Inferior parietal cortex (tissue), 1 donor: Measurements from ENCODE around the gene DIS3L2.

Source experiments
- DNase-seq: peaks from one replicate; pipeline ENCODE4 v3.0.0-alpha.2; 2016; ENCODE audit errors: extremely low spot score

DIS3L2 gene

GRCh38 chr2:231955758-231956472 lies 5.6 kb upstream of the DIS3L2 start:
- DNase-seq = no peak

DNA sequence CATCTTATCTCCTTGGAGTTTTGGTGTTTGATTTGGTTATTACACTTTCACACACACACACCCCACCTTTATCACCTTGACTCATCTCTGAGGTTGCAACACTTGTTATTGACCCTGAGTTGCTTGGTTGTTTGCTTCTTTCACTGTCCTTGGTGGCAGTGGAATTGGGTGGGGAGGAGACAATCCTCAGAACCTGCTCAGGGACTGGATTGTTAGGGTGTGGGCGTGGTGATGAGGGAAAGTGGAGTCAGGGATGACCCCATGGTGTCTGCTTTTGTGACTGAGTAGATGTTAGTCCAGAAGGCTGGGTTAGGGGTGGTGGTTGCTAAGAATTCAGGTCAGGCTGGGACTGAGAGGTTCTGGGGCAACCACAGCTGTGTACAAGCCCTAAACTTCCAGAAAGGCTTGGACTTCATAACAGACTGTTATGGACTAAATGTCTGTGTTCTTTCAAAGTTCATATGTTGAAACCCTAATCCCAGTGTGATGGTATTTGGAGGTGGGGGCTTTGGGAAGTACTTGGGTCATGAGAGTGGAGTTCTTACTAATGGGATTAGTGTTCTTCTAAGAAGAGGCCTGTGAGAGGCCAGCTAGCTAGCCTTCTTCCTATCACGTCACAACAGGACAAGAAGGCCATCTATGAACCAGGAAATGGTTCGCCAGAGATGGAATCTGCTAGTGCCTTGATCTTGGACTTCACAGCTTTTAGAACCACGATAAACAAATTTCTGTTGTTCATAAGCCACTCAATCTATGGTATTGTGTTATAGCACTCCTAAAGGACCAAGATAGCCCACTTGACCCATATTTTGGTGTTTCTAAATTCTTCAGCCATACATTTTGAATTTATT lies 3.4 kb upstream of the DIS3L2 start:
- DNase-seq = no peak

DNA sequence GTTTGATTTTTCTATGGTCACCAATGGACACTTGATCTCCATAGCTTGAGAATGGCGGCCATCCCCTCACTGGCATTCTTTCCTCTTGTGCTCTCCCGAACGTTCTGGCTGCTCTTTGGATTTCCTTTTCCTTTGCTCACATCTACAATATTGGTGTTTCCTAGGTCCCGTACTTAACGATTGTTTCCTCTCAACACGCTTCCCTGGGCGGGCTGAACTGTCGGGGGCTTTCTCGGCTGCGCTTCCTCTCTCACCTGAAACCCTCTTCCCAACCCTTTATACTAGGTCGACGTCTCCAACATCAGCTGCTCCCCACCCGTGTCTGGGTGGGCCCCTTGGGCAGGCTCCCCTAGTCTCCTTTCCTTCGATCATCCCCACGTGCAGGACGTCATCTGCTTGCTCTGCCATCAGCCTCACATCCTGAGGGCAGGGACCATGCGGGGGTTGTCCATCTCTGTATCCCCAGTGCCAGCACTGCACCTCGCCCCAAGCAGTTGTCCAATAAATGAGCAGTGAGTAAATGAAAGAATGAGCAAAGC lies 634 bp upstream of the DIS3L2 start:
- DNase-seq = no peak

- no peak for DNase-seq
Measured at GRCh38 chr2:231965102-231965501, 3.6 kb downstream of the DIS3L2 start.

GRCh38 chr2:231966886-231967285 lies 5.4 kb downstream of the DIS3L2 start:
- DNase-seq = no peak

GRCh38 chr2:231968820-231969219 lies 7.3 kb downstream of the DIS3L2 start:
- no peak for DNase-seq

- no peak for DNase-seq
Measured at GRCh38 chr2:231970461-231970860, 8.9 kb downstream of the DIS3L2 start.

- DNase-seq = no peak
Measured at GRCh38 chr2:231975001-231975400, 13.5 kb downstream of the DIS3L2 start.

DNA sequence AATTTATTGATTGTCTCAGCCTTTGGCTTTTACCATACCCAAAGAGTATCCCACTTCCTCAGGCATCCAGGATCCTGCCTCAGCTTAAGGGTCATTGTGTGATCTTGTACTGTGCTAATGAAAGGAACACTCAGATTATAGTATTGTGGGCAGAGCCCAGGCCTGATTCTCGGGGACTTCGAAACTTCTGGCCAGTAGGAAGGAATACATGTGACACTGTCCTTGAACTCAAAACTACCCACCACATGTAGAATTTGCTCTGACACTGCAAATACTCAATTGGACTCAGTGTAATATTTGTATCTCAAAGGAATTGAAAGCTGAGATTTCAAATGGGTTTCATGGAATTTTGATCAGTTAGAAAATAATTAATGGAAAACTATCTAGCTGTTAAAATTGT lies 15.9 kb downstream of the DIS3L2 start:
- DNase-seq = no peak

GRCh38 chr2:231984992-231985391 lies 23.5 kb downstream of the DIS3L2 start:
- no peak for DNase-seq

- DNase-seq = no peak
Measured at GRCh38 chr2:231985823-231986261, 24.3 kb downstream of the DIS3L2 start.

DNA sequence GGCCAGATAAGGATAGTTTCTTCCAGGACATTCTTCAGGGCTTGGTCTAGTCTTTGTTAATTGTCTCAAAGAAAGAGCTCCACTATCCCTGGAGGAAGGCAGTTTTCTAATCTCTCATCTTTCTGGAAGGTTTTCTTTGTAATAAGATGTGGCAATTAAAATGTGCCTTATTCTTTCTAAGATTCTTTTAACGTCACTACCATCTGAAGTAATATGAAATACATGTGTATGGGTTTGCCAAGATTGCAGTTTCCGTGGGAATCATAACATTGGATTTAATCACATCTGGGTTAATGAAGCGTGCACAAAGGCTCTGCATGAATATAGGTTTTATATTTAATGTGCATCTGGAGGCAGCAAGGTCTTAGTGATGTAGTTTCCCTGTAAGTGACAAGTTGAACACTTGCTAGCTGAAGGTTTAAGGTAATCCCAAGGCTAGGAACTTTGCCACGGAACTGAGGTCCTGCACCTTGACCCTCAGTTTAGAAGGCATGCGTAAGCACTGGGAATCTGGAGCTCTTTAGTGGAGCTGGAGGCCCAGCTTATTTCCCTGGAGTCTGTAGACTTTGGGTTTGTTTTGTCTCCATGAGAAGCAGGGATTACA lies 25.7 kb downstream of the DIS3L2 start:
- DNase-seq = no peak

- no peak for DNase-seq
Measured at GRCh38 chr2:231988179-231988866, 26.8 kb downstream of the DIS3L2 start.

DNA sequence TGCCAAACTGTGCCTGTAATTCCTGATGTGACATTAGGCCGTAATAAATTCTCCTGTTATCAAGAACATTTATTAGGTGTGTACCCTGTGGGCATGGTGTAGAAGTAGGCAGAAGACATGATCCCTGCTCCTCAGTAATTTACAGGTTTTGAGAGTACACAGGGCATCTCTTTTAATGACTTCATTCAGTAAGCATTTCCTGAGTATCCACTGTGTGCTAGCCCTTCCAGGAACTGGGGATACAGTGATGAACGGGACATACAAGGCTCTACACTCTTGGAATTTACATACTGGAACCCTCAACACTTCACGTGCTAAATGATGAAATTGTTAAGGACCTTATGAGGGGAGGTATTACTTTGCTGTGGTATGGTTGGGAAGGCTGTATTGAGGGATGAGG lies 30.2 kb downstream of the DIS3L2 start:
- DNase-seq = no peak

GRCh38 chr2:231992888-231993287 lies 31.4 kb downstream of the DIS3L2 start:
- no peak for DNase-seq

DNA sequence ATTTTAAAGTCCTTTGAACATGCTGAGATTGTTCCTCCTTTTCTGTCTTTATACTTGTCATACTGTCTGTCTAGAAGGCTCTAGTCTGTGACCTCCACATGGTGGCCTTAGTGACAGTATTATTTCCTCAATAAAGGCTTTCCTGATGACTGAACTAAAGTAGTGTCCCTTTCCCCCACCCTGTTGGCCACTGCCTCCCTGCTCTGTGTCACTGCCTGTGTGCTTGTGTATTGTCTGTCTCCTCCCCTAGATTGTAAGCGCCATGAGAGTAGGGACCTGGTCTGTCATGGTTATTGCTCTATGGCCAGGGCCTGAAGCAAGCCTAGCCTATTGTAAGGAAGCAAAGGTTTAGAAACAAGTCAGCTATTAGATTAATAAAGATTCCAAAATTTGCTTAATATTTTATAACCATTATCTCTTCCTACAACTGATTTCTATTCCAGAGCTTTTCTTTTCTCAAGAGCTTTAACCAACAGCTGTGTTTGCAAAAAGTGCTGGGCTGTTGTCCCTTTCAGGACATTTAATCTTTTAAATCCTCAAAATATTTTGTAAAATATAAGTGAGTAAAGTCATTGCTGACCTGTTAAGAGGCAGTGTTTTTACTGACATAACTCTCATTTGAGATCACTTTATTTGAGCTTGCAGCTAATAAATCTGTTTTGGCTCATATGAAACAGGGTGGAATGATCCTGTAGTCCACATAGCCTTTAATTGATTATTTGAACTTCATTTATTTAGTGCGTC lies 35.5 kb downstream of the DIS3L2 start:
- no peak for DNase-seq

DNA sequence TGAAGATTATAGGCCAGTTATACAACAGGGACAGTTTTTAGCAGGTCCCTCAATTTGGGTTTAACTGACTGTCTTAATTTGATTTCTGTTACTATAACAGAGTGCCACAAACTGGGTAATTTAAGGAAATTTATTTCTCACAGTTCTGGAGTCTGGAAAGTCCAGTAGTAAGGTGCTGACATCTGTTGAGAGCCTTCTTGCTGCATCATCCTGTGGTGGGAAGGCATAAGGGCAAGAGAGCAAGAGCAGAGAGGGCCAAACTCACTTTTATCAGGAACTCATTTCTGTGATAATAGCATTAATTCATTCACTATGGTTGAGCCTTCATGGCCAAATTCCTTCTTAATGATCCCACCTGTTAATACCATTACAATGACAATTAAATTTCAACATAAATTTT lies 36.5 kb downstream of the DIS3L2 start:
- DNase-seq = no peak

GRCh38 chr2:232000439-232000838 lies 38.9 kb downstream of the DIS3L2 start:
- DNase-seq = no peak

DNA sequence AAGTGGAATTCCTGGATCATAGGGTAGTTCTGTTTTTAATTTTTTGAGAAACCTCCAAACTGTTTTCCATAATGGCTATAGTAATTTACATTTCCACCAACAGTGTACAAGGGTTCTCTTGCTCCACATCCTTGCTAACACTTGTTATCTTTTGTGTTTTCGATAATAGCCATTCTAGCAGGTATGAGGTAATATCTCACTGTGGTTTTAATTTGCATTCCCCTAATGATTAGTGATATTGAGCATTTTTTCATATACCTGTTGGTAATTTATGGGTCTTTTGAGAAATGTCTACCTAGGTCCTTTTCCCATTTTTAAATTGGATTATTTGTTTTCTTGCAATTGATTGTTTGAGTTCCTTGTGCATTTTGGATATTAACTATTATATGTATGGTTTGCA lies 39.6 kb downstream of the DIS3L2 start:
- DNase-seq = no peak

GRCh38 chr2:232006253-232006652 lies 44.7 kb downstream of the DIS3L2 start:
- no peak for DNase-seq
